Spleen (tissue), 7 donors: ENCODE results near the gene UNG.
"Not testable (repeated sequence)": the region's sequence is repeated elsewhere in the genome, so short reads cannot be mapped to it uniquely, and the experiment has no call there.

Experiments
- POLR2A ChIP-seq, 3 donors: fragments of 450-650 bp; IDR thresholded peaks; one replicate each; pipeline ENCODE4 v1.5.1; 2017; ENCODE audit warnings: antibody characterized with exemption in 3 of 3, mild to moderate bottlenecking in 1 of 3
- TF ChIP-seq, protein P1 (sequence below), 11 experiments: fragments of 200-600 bp in 7 of 11; fragments of 450-650 bp in 4 of 11; sonication (generic) in 4 of 11; IDR thresholded peaks in 8 of 11; conservative IDR thresholded peaks in 3 of 11; 1 replicate in 7 of 11; 2 replicates in 4 of 11; pipeline versions ENCODE4 v1.4.0 to v1.8.0; 2016 to 2021; ENCODE audit warnings: antibody characterized with exemption in 11 of 11, inconsistent platforms in 4 of 11, mild to moderate bottlenecking in 1 of 11
- donor health status: DM: no; HTN: no; CAD: no; lungs with moderate emphysema.
- donor health status: DM: no; HTN: no; CAD: no.
- donor health status: DM: no; HTN: no; CAD: no.

DNA sequence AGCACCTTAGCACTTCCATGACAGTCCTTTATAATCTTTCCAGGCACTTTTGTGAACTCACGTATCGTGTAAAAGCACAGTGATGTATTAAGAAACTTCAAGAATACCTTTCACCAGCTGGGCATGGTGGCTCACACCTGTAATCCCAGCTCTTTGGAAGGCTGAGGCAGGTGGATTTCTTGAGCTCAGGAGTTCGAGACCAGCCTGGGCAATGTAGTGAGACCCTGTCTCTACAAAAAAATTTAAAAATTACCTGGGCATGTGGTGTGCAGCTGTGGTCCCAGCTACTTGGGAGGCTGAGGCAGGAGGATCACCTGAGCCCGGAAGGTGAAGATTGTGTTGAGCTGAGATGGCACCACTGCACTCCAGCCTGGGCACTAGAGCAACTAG is 43.3 kb upstream of the UNG start:
- TF ChIP-seq POLR2A (IDR thresholded peaks at IDR 0.05): not testable (repeated sequence)
- TF ChIP-seq, protein P1, sequence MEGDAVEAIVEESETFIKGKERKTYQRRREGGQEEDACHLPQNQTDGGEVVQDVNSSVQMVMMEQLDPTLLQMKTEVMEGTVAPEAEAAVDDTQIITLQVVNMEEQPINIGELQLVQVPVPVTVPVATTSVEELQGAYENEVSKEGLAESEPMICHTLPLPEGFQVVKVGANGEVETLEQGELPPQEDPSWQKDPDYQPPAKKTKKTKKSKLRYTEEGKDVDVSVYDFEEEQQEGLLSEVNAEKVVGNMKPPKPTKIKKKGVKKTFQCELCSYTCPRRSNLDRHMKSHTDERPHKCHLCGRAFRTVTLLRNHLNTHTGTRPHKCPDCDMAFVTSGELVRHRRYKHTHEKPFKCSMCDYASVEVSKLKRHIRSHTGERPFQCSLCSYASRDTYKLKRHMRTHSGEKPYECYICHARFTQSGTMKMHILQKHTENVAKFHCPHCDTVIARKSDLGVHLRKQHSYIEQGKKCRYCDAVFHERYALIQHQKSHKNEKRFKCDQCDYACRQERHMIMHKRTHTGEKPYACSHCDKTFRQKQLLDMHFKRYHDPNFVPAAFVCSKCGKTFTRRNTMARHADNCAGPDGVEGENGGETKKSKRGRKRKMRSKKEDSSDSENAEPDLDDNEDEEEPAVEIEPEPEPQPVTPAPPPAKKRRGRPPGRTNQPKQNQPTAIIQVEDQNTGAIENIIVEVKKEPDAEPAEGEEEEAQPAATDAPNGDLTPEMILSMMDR (IDR thresholded peaks at IDR 0.05 in 8 of 11, conservative IDR thresholded peaks at IDR 0.05 in 3 of 11): not testable (repeated sequence)
